Spleen (tissue), 11 donors: ENCODE measurements around the gene CHKA. TPM values are rescaled to one million over a fixed set of nuclear protein-coding genes. Genes with fewer than 3 reads are reported as not detected.

ENCODE experiments used
- DNase-seq: peaks from one replicate; pipeline ENCODE4 v3.0.0-alpha.2; 2020
- H3K27ac ChIP-seq, 8 donors: fragments of 200-600 bp; sonication (generic) in 7 of 8; 1 replicate in 4 of 8; 2 replicates in 4 of 8; pipeline versions ENCODE4 v1.5.0 to v1.8.0; 2016 to 2021; ENCODE audit warnings: inconsistent platforms in 4 of 8, mild to moderate bottlenecking in 4 of 8, moderate library complexity in 1 of 8
- H3K27me3 ChIP-seq, 7 donors: fragments of 200-600 bp; sonication (generic) in 6 of 7; replicated peaks in 1 of 7; 1 replicate in 4 of 7; 2 replicates in 3 of 7; pipeline versions ENCODE4 v1.5.0 to v1.8.0; 2016 to 2021; ENCODE audit warnings: inconsistent platforms in 3 of 7, mild to moderate bottlenecking in 1 of 7
- H3K36me3 ChIP-seq, 6 donors: fragments of 200-600 bp; sonication (generic) in 5 of 6; 1 replicate in 4 of 6; 2 replicates in 2 of 6; pipeline versions ENCODE4 v1.5.0 to v1.8.0; 2016 to 2021; ENCODE audit warnings: inconsistent platforms in 2 of 6
- H3K4me1 ChIP-seq, 6 donors: fragments of 200-600 bp; sonication (generic) in 5 of 6; 1 replicate in 3 of 6; 2 replicates in 3 of 6; pipeline versions ENCODE4 v1.5.0 to v1.8.0; 2016 to 2021; ENCODE audit warnings: inconsistent platforms in 3 of 6
- H3K4me3 ChIP-seq, 8 donors: fragments of 200-600 bp; sonication (generic) in 7 of 8; 1 replicate in 4 of 8; 2 replicates in 4 of 8; pipeline versions ENCODE4 v1.5.0 to v1.8.0; 2016 to 2021; ENCODE audit warnings: inconsistent platforms in 4 of 8, mild to moderate bottlenecking in 4 of 8, moderate library complexity in 2 of 8
- H3K9me3 ChIP-seq, 8 donors: fragments of 200-600 bp; sonication (generic) in 7 of 8; 1 replicate in 4 of 8; 2 replicates in 4 of 8; pipeline versions ENCODE4 v1.5.0 to v1.8.0; 2016 to 2021; ENCODE audit warnings: inconsistent platforms in 4 of 8
- POLR2A ChIP-seq, 3 donors: fragments of 450-650 bp; IDR thresholded peaks; one replicate each; pipeline ENCODE4 v1.5.1; 2017; ENCODE audit warnings: antibody characterized with exemption in 3 of 3, mild to moderate bottlenecking in 1 of 3
- POLR2AphosphoS5 ChIP-seq, 3 donors: sonication (generic); formaldehyde crosslinking; IDR thresholded peaks; one replicate each; pipeline ENCODE4 v1.5.1; 2017; ENCODE audit warnings: antibody characterized with exemption in 3 of 3
- WGBS, 5 donors: extraction: QIAGEN DNeasy Blood & Tissue Kit in 3 of 5; methylation state at CpG; one replicate each; pipeline versions ENCODE4 v1.1.5 to v1.1.7; 2013 to 2018; 5-methylcytosine and 5-hydroxymethylcytosine counted together
- intact Hi-C: fragments of 100-400 bp; cut with DNase I; formaldehyde crosslinking; loops from one replicate; pipeline ENCODE4 v1.15.0; 2023; ENCODE audit warnings: low total_unique reads
- polyA plus RNA-seq, 3 donors: library from polyadenylated mRNA; stranded (reverse); fragments of 200-250 nt; gene quantifications; one replicate each; pipeline ENCODE4 v1.2.1, GENCODE V29; 2013
- total RNA-seq, 7 donors: library from RNA; depleted of rRNA in 3 of 7; stranded (reverse); fragments of >200 nt in 3 of 7; fragmentation: NEBNext Ultra II Directional in 4 of 7; extraction: Animal tissue kit (Norgen Biotek cat#: 25700) in 4 of 7; gene quantifications; one replicate each; pipeline versions ENCODE4 v1.1.0 to v1.2.1, GENCODE V29; 2016 to 2021
- TF ChIP-seq, protein P1 (sequence below), 11 experiments: fragments of 200-600 bp in 7 of 11; fragments of 450-650 bp in 4 of 11; sonication (generic) in 4 of 11; IDR thresholded peaks in 8 of 11; conservative IDR thresholded peaks in 3 of 11; 1 replicate in 7 of 11; 2 replicates in 4 of 11; pipeline versions ENCODE4 v1.4.0 to v1.8.0; 2016 to 2021; ENCODE audit warnings: antibody characterized with exemption in 11 of 11, inconsistent platforms in 4 of 11, mild to moderate bottlenecking in 1 of 11
- donor health status: healthy with polysubstance abuse.
- donor health status: DM: no; HTN: no; CAD: no; lungs with moderate emphysema.
- donor health status: DM: no; HTN: no; CAD: no.
- donor health status: Bipolar disorder and iron deficiency.
- donor health status: healthy.
- donor health status: DM: no; HTN: no; CAD: no.
- donor health status: DM: yes; HTN: yes; CAD: no.

CHKA gene
- total and polyA plus RNA-seq, 10 donors = 19.7 to 76.1 (median 33.4) TPM

- 29 to 44% (median 33%) methylated on average over 4 of the region's 4 CpGs for WGBS, 5 donors
- Histone ChIP-seq H3K27me3 (no peaks in the 10 kb centered on the region), H3K9me3 (no peaks in the 10 kb centered on the region), H3K27ac (peak overlapping the region; percentile 16 to 98 (median 77)), H3K36me3 (no peaks in the 10 kb centered on the region), H3K4me3 (peak overlapping the region in 5 of 8 donors; percentile 7 to 89 (median 62)), H3K4me1 (peaks cover 20 to 81% (median 48%) of the 10 kb centered on the region in 6 donors)
- TF ChIP-seq POLR2AphosphoS5 (IDR thresholded peaks at IDR 0.05) = peak in 1 of 3 donors; percentile 28
- TF ChIP-seq, protein P1, sequence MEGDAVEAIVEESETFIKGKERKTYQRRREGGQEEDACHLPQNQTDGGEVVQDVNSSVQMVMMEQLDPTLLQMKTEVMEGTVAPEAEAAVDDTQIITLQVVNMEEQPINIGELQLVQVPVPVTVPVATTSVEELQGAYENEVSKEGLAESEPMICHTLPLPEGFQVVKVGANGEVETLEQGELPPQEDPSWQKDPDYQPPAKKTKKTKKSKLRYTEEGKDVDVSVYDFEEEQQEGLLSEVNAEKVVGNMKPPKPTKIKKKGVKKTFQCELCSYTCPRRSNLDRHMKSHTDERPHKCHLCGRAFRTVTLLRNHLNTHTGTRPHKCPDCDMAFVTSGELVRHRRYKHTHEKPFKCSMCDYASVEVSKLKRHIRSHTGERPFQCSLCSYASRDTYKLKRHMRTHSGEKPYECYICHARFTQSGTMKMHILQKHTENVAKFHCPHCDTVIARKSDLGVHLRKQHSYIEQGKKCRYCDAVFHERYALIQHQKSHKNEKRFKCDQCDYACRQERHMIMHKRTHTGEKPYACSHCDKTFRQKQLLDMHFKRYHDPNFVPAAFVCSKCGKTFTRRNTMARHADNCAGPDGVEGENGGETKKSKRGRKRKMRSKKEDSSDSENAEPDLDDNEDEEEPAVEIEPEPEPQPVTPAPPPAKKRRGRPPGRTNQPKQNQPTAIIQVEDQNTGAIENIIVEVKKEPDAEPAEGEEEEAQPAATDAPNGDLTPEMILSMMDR (IDR thresholded peaks at IDR 0.05 in 8 of 11, conservative IDR thresholded peaks at IDR 0.05 in 3 of 11) = no peak
- no peak for DNase-seq
- intact Hi-C loops = no loop called here
Measured at GRCh38 chr11:68118706-68119448, 2.3 kb downstream of the CHKA start.

DNA sequence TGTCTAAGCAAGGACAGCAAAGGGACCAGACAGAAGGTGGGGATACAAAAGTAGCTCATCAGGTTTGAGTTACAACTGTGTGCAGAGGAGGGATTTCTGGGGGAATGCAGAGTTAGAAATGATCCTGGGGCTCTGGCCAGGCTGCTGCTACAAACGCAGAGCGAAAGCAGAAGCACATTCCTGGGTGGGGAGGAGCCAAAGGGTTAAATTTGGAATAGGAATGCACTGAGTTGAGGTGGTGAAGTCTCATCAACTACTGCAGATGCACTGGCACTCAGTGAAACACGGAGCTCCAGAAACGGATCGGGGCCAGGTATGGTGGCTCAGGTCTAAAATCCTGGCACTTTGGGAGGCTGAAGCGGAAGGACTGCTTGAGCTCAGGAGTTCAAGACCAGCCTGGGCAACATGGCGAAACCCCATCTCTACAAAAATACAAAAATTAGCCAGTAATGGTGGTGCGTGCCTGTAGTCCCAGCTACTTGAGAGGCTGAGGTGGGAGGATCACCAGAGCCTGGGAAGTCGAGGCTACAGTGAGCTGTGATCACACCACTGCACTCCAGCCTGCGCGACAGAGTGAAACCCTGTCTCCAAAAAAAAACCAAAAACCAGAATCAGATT, 3.2 kb downstream of the CHKA start:
- Histone ChIP-seq H3K27ac (peak overlapping the region in 7 of 8 donors; percentile 32 to 98 (median 95)), H3K27me3 (no peaks in the 10 kb centered on the region), H3K9me3 (no peaks in the 10 kb centered on the region), H3K4me3 (peak overlapping the region in 1 of 8 donors; percentile 89), H3K36me3 (peaks cover 0 to 3% (median 0%) of the 10 kb centered on the region in 6 donors), H3K4me1 (peaks cover 20 to 85% (median 47%) of the 10 kb centered on the region in 6 donors)
- no peak for TF ChIP-seq POLR2AphosphoS5 (IDR thresholded peaks at IDR 0.05)
- TF ChIP-seq, protein P1 (IDR thresholded peaks at IDR 0.05 in 8 of 11, conservative IDR thresholded peaks at IDR 0.05 in 3 of 11) = no peak
- no peak for TF ChIP-seq POLR2A (IDR thresholded peaks at IDR 0.05)
- DNase-seq = no peak
- WGBS, 5 donors = 88 to 96% (median 91%) methylated on average over 11 of the region's 11 CpGs
- intact Hi-C loops = no loop called here

DNA sequence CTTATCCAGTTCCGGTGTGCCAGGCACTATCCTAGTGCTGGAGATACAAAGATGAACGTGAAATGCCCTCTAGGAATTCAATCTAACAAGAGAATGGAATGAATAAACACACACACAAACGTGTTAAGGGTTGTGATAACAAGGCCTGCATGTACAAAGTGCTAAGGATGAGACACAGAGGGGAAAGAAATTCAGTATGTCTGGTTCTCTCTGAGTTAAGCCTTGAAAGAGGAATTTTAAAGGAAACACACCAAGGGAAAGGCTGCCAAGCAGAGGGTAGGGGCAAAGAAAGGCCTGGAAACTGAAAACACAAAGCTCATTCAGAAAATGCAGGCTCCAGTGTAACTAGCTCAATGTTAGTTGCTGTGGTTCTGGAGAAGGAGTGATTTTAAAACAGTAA, 4.2 kb downstream of the CHKA start:
- Histone ChIP-seq H3K4me3 (no peak overlapping the region), H3K27ac (peak overlapping the region in 3 of 8 donors; percentile 1 to 77 (median 10)), H3K36me3 (peaks cover 0 to 3% (median 0%) of the 10 kb centered on the region in 6 donors), H3K9me3 (no peaks in the 10 kb centered on the region), H3K27me3 (no peaks in the 10 kb centered on the region), H3K4me1 (peaks cover 16 to 80% (median 41%) of the 10 kb centered on the region in 6 donors)
- TF ChIP-seq POLR2A (IDR thresholded peaks at IDR 0.05) (no peak), POLR2AphosphoS5 (IDR thresholded peaks at IDR 0.05) (no peak)
- WGBS, 5 donors = 81 to 91% (median 90%) methylated on average over 3 of the region's 3 CpGs
- intact Hi-C loops = no loop called here
- no peak for DNase-seq

GRCh38 chr11:68116126-68116525, 5.1 kb downstream of the CHKA start:
- H3K4me3 ChIP-seq = no peak overlapping the region
- WGBS, 5 donors = 91 to 97% (median 93%) methylated on average over 7 of the region's 7 CpGs
- H3K9me3 ChIP-seq = no peaks in the 10 kb centered on the region
- intact Hi-C loops = no loop called here
- no peaks in the 10 kb centered on the region for H3K27me3 ChIP-seq
- TF ChIP-seq POLR2AphosphoS5 (IDR thresholded peaks at IDR 0.05) (no peak), POLR2A (IDR thresholded peaks at IDR 0.05) (no peak)
- TF ChIP-seq, protein P1 (IDR thresholded peaks at IDR 0.05 in 8 of 11, conservative IDR thresholded peaks at IDR 0.05 in 3 of 11) = no peak
- DNase-seq = no peak
- peak overlapping the region in 4 of 8 donors; percentile 62 to 78 (median 76) for H3K27ac ChIP-seq
- H3K36me3 ChIP-seq = peaks cover 0 to 3% (median 0%) of the 10 kb centered on the region in 6 donors
- H3K4me1 ChIP-seq = peaks cover 14 to 76% (median 37%) of the 10 kb centered on the region in 6 donors
